BE2C (cell line): ENCODE results near the gene CPA4.

Experiments
- DNase-seq: peaks from one replicate; pipeline ENCODE4 v3.0.0-alpha.2; 2020
- H3K27me3 ChIP-seq: fragments of 250-450 bp; sonication (Bioruptor Pico); 2 replicates; pipeline ENCODE4 v1.5.1; 2020; ENCODE audit warnings: mild to moderate bottlenecking
- H3K36me3 ChIP-seq: fragments of 250-450 bp; sonication (Bioruptor Pico); 2 replicates; pipeline ENCODE4 v1.5.1; 2020; ENCODE audit warnings: mild to moderate bottlenecking
- H3K4me1 ChIP-seq: fragments of 250-450 bp; sonication (Bioruptor Pico); 2 replicates; pipeline ENCODE4 v1.5.1; 2020
- H3K4me3 ChIP-seq: 2 replicates; pipeline ENCODE4 v1.5.1; 2011; ENCODE audit warnings: low read depth, low read length
- H3K9me3 ChIP-seq: fragments of 250-450 bp; sonication (Bioruptor Pico); 2 replicates; pipeline ENCODE4 v1.5.1; 2020
- TF ChIP-seq, protein P1 (sequence below): IDR thresholded peaks from 2 replicates; pipeline ENCODE4 v1.5.1; 2012; ENCODE audit warnings: mild to moderate bottlenecking, low read depth, low read length

Gene CPA4

GRCh38 chr7:130365511-130366441 is 72.8 kb downstream of the CPA4 start:
- Histone ChIP-seq H3K4me3 (no peak overlapping the region), H3K27me3 (no peaks in the 10 kb centered on the region), H3K4me1 (peaks cover 25% of the 10 kb centered on the region), H3K9me3 (no peaks in the 10 kb centered on the region), H3K36me3 (no peaks in the 10 kb centered on the region)
- TF ChIP-seq, protein P1, sequence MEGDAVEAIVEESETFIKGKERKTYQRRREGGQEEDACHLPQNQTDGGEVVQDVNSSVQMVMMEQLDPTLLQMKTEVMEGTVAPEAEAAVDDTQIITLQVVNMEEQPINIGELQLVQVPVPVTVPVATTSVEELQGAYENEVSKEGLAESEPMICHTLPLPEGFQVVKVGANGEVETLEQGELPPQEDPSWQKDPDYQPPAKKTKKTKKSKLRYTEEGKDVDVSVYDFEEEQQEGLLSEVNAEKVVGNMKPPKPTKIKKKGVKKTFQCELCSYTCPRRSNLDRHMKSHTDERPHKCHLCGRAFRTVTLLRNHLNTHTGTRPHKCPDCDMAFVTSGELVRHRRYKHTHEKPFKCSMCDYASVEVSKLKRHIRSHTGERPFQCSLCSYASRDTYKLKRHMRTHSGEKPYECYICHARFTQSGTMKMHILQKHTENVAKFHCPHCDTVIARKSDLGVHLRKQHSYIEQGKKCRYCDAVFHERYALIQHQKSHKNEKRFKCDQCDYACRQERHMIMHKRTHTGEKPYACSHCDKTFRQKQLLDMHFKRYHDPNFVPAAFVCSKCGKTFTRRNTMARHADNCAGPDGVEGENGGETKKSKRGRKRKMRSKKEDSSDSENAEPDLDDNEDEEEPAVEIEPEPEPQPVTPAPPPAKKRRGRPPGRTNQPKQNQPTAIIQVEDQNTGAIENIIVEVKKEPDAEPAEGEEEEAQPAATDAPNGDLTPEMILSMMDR, result no peak
- DNase-seq, result peak; percentile 84

DNA sequence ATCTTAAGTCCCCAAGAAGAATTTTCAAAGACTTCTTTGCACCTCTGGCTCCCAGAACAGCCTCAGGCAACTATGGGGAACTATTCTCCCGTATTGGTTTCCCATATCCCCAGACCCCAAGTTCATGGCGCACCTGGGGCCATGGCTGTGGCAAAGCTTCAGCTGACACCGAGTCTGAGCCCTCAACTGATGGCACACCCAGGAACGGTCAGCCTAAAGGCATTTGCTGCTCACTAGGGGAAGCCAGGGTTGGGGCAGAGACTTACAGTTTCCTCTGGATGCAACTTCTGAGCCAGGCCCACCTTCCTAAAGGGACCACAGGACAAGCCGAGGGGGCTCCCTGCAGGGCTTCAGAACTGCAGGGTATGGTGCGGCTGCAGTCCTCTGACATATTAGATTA is 73.6 kb downstream of the CPA4 start:
- DNase-seq, result no peak
- Histone ChIP-seq H3K4me3 (no peak overlapping the region), H3K9me3 (no peaks in the 10 kb centered on the region), H3K4me1 (peaks cover 25% of the 10 kb centered on the region), H3K36me3 (no peaks in the 10 kb centered on the region), H3K27me3 (no peaks in the 10 kb centered on the region)
- TF ChIP-seq, protein P1, result no peak

- Histone ChIP-seq H3K4me1 (peaks cover 25% of the 10 kb centered on the region), H3K36me3 (no peaks in the 10 kb centered on the region), H3K27me3 (no peaks in the 10 kb centered on the region), H3K4me3 (no peak overlapping the region), H3K9me3 (no peaks in the 10 kb centered on the region)
- TF ChIP-seq, protein P1, result no peak
- DNase-seq, result no peak
Measured at GRCh38 chr7:130367088-130367755, 74.3 kb downstream of the CPA4 start.

- no peaks in the 10 kb centered on the region for H3K27me3 ChIP-seq
- H3K9me3 ChIP-seq, result no peaks in the 10 kb centered on the region
- TF ChIP-seq, protein P1, result no peak
- no peak for DNase-seq
- peaks cover 32% of the 10 kb centered on the region for H3K4me1 ChIP-seq
- no peak overlapping the region for H3K4me3 ChIP-seq
- H3K36me3 ChIP-seq, result no peaks in the 10 kb centered on the region
Measured at GRCh38 chr7:130367836-130368746, 75.1 kb downstream of the CPA4 start.

DNA sequence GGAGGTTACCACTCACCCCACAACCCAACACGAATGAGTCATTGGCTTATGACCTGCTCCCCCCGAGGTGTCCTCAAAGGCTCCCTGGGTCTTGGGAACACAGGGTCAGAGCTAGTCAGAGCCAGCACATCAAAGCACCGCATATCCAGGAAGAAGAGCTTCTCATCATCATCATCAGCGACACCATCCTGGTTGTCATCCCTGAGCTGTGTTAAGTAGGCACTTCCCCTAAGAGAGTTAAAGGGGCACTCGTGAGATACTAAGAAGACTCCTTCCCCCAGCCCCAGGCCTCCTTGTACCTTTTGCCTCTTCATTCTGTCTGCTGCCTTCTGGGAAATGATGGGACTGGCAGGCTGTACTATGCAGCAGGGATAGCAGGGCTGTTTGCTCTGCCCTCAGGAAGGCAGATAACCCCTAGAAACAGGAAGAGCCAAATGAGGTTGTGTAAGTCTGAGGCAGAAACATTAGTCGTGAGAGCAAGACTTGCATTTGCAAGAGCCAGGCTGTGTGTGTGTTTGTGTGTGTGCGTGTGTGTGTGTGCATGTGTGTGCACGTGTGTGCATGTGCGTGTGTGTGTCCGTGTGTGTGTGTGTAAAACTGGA is 76.2 kb downstream of the CPA4 start:
- H3K4me3 ChIP-seq, result no peak overlapping the region
- no peaks in the 10 kb centered on the region for H3K36me3 ChIP-seq
- H3K27me3 ChIP-seq, result no peaks in the 10 kb centered on the region
- H3K9me3 ChIP-seq, result no peaks in the 10 kb centered on the region
- TF ChIP-seq, protein P1, result no peak
- peaks cover 43% of the 10 kb centered on the region for H3K4me1 ChIP-seq
- DNase-seq, result no peak
